Thoracic aorta (tissue), 2 donors: ENCODE results near the gene WNT7B. TPM values are rescaled to one million over a fixed set of nuclear protein-coding genes. Genes with fewer than 3 reads are reported as not detected.

Experiments used
- ATAC-seq: fragments of 150-250 bp; one replicate; pipeline ENCODE4 v1.8.0; 2017; ENCODE audit warnings: low read depth; ENCODE audit not compliant: insufficient number of reproducible peaks, low FRiP score
- DNase-seq: peaks from one replicate; pipeline ENCODE4 v3.0.0-alpha.2; 2020; ENCODE audit warnings: low spot score
- H3K27ac ChIP-seq, 2 donors: fragments of 200-600 bp; sonication (generic); 1 replicate in 1 of 2; 2 replicates in 1 of 2; pipeline ENCODE4 v1.5.1; 2016; ENCODE audit warnings: mild to moderate bottlenecking in 2 of 2, moderate library complexity in 2 of 2
- H3K27me3 ChIP-seq: fragments of 200-600 bp; sonication (generic); replicated peaks from 2 replicates; pipeline ENCODE4 v1.6.0; 2016; ENCODE audit warnings: mild to moderate bottlenecking; ENCODE audit not compliant: insufficient read depth
- H3K36me3 ChIP-seq: fragments of 200-600 bp; sonication (generic); one replicate; pipeline ENCODE4 v1.5.1; 2016
- H3K4me1 ChIP-seq, 2 donors: fragments of 200-600 bp; sonication (generic); 1 replicate in 1 of 2; 2 replicates in 1 of 2; pipeline versions ENCODE4 v1.5.1 to v1.6.0; 2016; ENCODE audit warnings: low read depth in 2 of 2, mild to moderate bottlenecking in 1 of 2; ENCODE audit not compliant: control insufficient read depth in 1 of 2
- H3K4me3 ChIP-seq: fragments of 200-600 bp; sonication (generic); 2 replicates; pipeline ENCODE4 v1.5.1; 2016; ENCODE audit warnings: mild to moderate bottlenecking
- H3K9me3 ChIP-seq: fragments of 200-600 bp; sonication (generic); 2 replicates; pipeline ENCODE4 v1.5.1; 2016
- CTCF ChIP-seq: fragments of 200-600 bp; sonication (generic); IDR thresholded peaks from one replicate; pipeline ENCODE4 v1.5.1; 2019; ENCODE audit warnings: antibody characterized with exemption
- total RNA-seq, 2 donors: library from RNA; depleted of rRNA; stranded (reverse); fragments of >200 nt; gene quantifications; one replicate each; pipeline versions ENCODE4 v1.1.0 to v1.2.3, GENCODE V29; 2016

Gene WNT7B
- total RNA-seq, 2 donors from 2014 or later, result not detected

DNA sequence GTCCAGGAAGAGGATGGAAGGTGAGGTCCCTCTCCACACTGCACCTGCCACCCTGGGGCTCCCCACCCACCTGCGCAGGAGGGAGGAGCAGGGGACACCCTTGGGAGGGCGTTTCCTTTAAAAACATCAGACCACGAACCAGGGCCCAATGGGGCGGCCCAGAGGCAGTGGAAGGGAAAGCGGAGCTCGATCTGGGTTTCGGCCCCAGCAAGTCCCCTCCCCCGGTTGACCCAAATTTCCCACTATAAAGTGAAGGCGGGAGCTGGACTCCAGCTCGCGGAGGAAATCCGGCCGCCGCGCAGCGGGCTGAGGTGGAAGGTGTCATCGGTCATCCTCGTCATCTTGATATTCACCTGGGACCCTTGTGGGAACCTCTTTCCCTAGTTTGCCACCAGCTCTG, 99.3 kb downstream of the WNT7B start:
- no peak for TF ChIP-seq CTCF
- Histone ChIP-seq H3K27ac (no peak overlapping the region), H3K4me3 (no peak overlapping the region), H3K4me1 (no peaks in the 10 kb centered on the region), H3K27me3 (no peaks in the 10 kb centered on the region), H3K9me3 (peaks cover 6% of the 10 kb centered on the region), H3K36me3 (no peaks in the 10 kb centered on the region)
- ATAC-seq (no peak), DNase-seq (no peak)

DNA sequence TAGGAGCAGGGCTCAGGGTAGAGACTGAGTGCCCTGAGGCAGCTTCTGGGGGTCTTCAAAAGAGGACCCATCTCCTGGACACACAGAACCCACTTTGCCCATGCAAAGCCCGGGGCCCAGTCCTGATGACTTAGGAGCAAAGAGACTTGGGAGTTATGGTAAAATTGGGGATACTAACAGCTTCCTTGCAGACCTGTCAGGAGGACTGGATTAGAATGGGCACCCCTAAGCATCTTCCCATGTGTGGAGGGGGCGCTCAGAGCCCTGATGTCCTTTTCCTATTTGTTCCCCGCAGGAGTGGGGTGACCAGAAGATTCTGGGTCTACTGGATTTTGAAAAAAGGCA, 100.0 kb downstream of the WNT7B start:
- H3K4me1 ChIP-seq, result no peaks in the 10 kb centered on the region
- no peaks in the 10 kb centered on the region for H3K27me3 ChIP-seq
- peaks cover 9% of the 10 kb centered on the region for H3K9me3 ChIP-seq
- no peak for TF ChIP-seq CTCF
- ATAC-seq (no peak), DNase-seq (no peak)
- H3K36me3 ChIP-seq, result no peaks in the 10 kb centered on the region
- no peak overlapping the region for H3K27ac ChIP-seq
- no peak overlapping the region for H3K4me3 ChIP-seq

DNA sequence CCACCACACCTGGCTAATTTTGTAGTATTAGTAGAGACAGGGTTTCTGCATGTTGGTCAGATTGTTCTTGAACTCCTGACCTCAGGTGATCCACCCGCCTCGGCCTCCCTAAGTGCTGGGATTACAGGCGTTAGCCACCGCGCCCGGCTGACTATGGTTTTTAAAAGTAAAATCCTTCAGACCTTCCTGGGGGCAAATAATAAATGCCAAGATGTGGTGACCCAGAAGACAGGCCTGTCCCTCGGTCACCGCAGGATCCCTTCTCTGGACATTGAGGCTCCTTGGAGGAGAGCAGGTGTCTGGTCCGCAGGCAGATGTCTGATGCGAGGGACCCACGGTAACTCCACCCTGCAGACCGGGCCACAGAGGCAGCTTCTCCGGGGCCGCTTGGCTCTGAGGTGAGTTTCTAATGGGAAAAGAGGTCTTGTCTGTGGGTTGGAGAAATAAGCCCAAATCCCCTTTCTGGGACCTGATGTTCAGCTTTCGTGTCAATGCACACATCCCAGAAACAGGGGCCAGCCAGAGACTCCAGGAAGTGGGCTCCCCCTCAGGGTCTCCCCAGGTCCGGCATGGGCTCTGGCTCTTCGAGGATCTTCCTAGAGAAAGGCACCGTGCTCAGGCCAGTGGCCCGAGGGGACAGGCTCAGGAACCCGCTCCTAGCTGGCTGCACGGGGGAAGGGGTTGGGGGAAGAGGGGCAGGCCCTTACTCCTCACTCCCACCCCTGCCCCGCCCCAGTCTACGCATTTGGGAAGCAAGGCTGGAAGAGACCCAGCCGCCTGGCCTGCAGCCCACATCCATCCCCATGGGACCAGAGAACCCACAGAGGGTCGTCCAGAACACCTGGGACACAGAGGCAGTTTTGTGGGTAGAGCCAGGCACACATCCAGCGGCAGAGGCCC, 100.6 kb downstream of the WNT7B start:
- H3K27me3 ChIP-seq, result no peaks in the 10 kb centered on the region
- no peak overlapping the region for H3K4me3 ChIP-seq
- H3K36me3 ChIP-seq, result no peaks in the 10 kb centered on the region
- DNase-seq (no peak), ATAC-seq (no peak)
- H3K4me1 ChIP-seq, result no peaks in the 10 kb centered on the region
- no peak for TF ChIP-seq CTCF
- H3K27ac ChIP-seq, result no peak overlapping the region
- H3K9me3 ChIP-seq, result peaks cover 9% of the 10 kb centered on the region

- Histone ChIP-seq H3K9me3 (peaks cover 9% of the 10 kb centered on the region), H3K4me3 (no peak overlapping the region), H3K27me3 (no peaks in the 10 kb centered on the region), H3K27ac (no peak overlapping the region), H3K4me1 (no peaks in the 10 kb centered on the region), H3K36me3 (no peaks in the 10 kb centered on the region)
- TF ChIP-seq CTCF, result no peak
- no peak for DNase-seq
- ATAC-seq, result no peak
Observed at GRCh38 chr22:45872659-45873263, 104.2 kb downstream of the WNT7B start.

- DNase-seq, result no peak
- no peak for TF ChIP-seq CTCF
- Histone ChIP-seq H3K4me3 (no peak overlapping the region), H3K36me3 (no peaks in the 10 kb centered on the region), H3K9me3 (peaks cover 9% of the 10 kb centered on the region), H3K27me3 (no peaks in the 10 kb centered on the region), H3K4me1 (peaks cover 6 to 10% of the 10 kb centered on the region in 2 donors), H3K27ac (no peak overlapping the region)
- ATAC-seq, result no peak
Observed at GRCh38 chr22:45871721-45872120, 105.2 kb downstream of the WNT7B start.

Other genes with a start within 250 kb of the WNT7B start
- gene PPARA, start 173.4 kb upstream of the WNT7B start, total RNA-seq, result 10 to 100 TPM; 21.9 to 67.8 TPM